Activated naive CD4-positive, alpha-beta T cell (primary cell): Measurements from ENCODE around the gene CALR.

Experiments used
- DNase-seq, 4 experiments: peaks; one replicate each; lab custom pipeline; 2025; lab: John Stamatoyannopoulos, UW

CALR gene

GRCh38 chr19:12979974-12980373, 41.6 kb downstream of the CALR start:
- DNase-seq, result no peak

- DNase-seq, result no peak
Measured at GRCh38 chr19:12982648-12983047, 44.2 kb downstream of the CALR start.

DNA sequence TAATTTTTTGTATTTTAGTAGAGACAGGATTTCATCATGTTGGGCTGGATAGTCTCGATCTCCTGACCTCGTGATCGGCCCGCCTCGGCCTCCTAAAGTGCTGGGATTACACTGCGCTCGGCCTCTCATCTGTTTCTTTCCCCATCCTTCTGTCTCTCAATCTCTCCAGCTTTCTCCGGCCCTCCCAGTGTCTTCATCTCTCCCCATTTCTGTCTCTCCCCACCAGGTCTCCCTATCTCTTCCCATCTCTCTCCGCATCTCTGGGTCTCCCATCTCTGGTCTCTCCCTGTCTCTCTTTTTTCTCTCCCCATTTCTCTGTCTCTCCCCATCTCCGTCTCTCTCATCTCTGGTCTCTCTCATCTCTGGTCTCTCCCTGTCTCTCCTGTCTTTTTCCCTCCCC, 44.7 kb downstream of the CALR start:
- DNase-seq, result no peak

GRCh38 chr19:12983542-12984142, 45.2 kb downstream of the CALR start:
- DNase-seq, result peak; percentile 58 to 81 (median 69)

DNA sequence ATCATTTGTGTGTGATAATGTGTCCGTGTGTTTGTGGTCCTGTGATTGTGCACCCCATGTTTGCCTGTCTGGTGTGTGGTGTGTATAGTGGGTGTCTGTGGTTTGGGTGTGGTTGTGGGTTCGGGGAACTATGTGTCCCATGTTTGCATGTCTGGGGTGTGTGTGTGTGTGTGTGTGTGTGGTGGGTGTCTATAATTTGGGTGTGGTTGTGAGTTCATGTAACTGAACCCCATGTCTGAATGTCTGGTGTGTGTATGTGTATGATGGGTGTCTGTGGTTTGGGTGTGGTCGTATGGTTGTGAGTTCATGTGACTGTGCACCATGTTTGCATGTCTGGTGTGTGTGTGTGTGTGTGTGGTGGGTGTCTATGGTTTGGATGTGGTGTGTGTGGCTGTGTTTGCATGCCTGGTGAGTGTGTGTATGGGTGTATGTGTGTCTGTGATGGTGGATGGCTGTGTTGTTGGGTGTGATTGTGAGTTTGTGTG, 45.8 kb downstream of the CALR start:
- DNase-seq, result no peak

DNA sequence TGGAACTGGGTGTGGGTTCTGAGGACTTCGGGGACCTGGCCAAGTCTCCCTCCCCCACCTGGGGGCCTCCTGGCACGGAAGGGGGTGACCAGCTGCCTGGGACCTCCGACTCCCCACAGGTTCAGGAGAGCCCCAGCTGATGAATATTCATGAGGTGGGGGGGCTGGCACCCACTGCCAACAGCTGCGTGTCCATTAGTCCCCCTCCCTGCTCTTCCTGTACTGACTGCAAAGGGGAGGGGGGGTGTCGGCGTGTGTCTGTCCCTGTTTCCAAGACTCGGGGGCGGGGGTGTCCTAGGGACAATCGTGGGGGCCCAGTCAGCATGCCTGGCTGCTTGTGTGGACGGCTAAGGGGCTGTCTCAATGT, 46.3 kb downstream of the CALR start:
- no peak for DNase-seq

GRCh38 chr19:12985049-12985776, 46.8 kb downstream of the CALR start:
- no peak for DNase-seq

- DNase-seq, result no peak
Measured at GRCh38 chr19:12986726-12987125, 48.3 kb downstream of the CALR start.

GRCh38 chr19:12987190-12987589, 48.8 kb downstream of the CALR start:
- DNase-seq, result no peak

- no peak for DNase-seq
Measured at GRCh38 chr19:12987781-12988180, 49.4 kb downstream of the CALR start.

- no peak for DNase-seq
Measured at GRCh38 chr19:12990431-12990830, 52.0 kb downstream of the CALR start.

DNA sequence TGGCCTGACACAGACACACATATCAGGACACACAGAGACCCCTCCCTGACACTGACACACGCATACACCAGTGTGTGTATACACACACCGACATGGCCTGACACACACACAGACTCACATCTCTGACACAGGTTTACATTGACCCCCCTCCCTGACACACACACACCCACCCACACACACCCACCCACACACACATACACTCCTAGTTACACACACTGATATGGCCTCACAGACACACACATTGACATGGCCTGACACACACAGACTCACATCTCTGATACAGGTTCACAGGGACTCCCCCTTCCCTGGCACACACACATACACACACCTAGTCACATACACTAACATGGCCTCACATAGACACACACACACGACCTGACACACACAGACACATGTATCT, 52.4 kb downstream of the CALR start:
- DNase-seq, result no peak

DNA sequence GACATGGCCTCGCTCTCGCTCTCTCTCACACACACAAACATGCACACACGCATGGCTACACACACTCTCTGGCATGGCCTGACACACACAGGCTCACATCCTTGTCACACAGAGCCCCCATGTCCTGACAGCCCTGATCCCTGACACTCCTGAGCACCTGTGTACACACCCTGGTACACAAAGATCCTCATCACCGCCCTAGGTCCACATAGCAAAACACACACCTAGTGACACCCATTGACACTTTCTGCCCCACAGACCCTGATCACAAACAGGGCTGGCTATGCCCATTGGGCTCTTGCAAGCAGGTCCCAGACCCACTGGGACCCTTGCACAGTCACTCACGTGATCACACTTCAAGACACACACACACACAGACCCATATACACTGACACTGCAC, 52.9 kb downstream of the CALR start:
- DNase-seq, result no peak

DNA sequence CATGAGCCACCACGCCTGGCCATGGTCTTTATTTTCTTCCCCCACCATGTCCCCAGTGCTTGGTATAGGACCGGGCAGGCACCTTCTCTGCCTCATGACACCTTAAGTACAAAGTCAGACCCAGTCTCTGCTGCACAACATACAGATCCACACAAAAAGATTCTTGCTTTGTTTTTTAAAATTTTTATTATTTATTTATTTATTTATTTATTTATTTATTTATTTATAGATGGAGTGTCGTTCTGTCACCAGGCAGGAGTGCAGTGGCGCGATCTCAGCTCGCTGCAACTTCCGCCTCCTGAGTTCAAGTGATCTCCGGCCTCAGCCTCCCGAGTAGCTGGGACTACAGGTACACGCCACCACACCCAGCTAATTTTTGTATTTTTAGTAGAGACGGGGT, 54.3 kb downstream of the CALR start:
- DNase-seq, result no peak

- DNase-seq, result no peak
Measured at GRCh38 chr19:12993562-12993961, 55.2 kb downstream of the CALR start.
